Stimulated activated CD8-positive, alpha-beta memory T cell treated with anti-CD3 and anti-CD28 coated beads, Interleukin-12 subunit alpha, Interleukin-12 subunit beta, amount 100 ng/mL, for 24 hours (primary cell): ENCODE data around the gene SYNGR3.

ENCODE experiments used
- DNase-seq: peaks from one replicate; pipeline ENCODE4 v3.0.0-alpha.2; 2020; ENCODE audit errors: extremely low read depth

The SYNGR3 gene

GRCh38 chr16:1976951-1977874, 12.6 kb upstream of the SYNGR3 start:
- DNase-seq = no peak

GRCh38 chr16:1977875-1978268, 11.9 kb upstream of the SYNGR3 start:
- no peak for DNase-seq

- DNase-seq = no peak
Measured at GRCh38 chr16:1978476-1979120, 11.2 kb upstream of the SYNGR3 start.

- DNase-seq = no peak
Measured at GRCh38 chr16:1979271-1980029, 10.3 kb upstream of the SYNGR3 start.

- no peak for DNase-seq
Measured at GRCh38 chr16:1980030-1980769, 9.6 kb upstream of the SYNGR3 start.

GRCh38 chr16:1980770-1981087, 9.0 kb upstream of the SYNGR3 start:
- DNase-seq = no peak

GRCh38 chr16:1981398-1981836, 8.4 kb upstream of the SYNGR3 start, which contains the start of gene NOXO1:
TSS of gene NOXO1 (minus strand) at chr16:1981469. CDS start at chr16:1981179, 290 bp downstream.
- DNase-seq = no peak

- DNase-seq = no peak
Measured at GRCh38 chr16:1982013-1982433, 7.7 kb upstream of the SYNGR3 start.

- DNase-seq = no peak
Measured at GRCh38 chr16:1982991-1983543, 6.7 kb upstream of the SYNGR3 start.

GRCh38 chr16:1983544-1984346, 6.0 kb upstream of the SYNGR3 start, which contains the start of gene GFER:
TSS of gene GFER (plus strand) at chr16:1984193. CDS start at chr16:1984219, 26 bp downstream.
- no peak for DNase-seq

GRCh38 chr16:1984347-1985225, 5.2 kb upstream of the SYNGR3 start:
- DNase-seq = no peak

- DNase-seq = no peak
Measured at GRCh38 chr16:1985466-1986150, 4.2 kb upstream of the SYNGR3 start.

GRCh38 chr16:1987198-1987597, 2.6 kb upstream of the SYNGR3 start:
- no peak for DNase-seq

GRCh38 chr16:1990101-1990350, 256 bp downstream of the SYNGR3 start:
- DNase-seq = no peak

GRCh38 chr16:1990351-1991134, 773 bp downstream of the SYNGR3 start:
- DNase-seq = no peak

- no peak for DNase-seq
Measured at GRCh38 chr16:1991135-1991551, 1.4 kb downstream of the SYNGR3 start.

- no peak for DNase-seq
Measured at GRCh38 chr16:1991588-1991947, 1.8 kb downstream of the SYNGR3 start.
